SIG-M5 (cell line): ENCODE results near the gene ERBB3.
"Not testable (repeated sequence)": the region's sequence is repeated elsewhere in the genome, so short reads cannot be mapped to it uniquely, and the experiment has no call there.

ENCODE experiments used
- DNase-seq: peaks from one replicate; lab custom pipeline; 2025; lab: John Stamatoyannopoulos, UW

ERBB3 gene

DNA sequence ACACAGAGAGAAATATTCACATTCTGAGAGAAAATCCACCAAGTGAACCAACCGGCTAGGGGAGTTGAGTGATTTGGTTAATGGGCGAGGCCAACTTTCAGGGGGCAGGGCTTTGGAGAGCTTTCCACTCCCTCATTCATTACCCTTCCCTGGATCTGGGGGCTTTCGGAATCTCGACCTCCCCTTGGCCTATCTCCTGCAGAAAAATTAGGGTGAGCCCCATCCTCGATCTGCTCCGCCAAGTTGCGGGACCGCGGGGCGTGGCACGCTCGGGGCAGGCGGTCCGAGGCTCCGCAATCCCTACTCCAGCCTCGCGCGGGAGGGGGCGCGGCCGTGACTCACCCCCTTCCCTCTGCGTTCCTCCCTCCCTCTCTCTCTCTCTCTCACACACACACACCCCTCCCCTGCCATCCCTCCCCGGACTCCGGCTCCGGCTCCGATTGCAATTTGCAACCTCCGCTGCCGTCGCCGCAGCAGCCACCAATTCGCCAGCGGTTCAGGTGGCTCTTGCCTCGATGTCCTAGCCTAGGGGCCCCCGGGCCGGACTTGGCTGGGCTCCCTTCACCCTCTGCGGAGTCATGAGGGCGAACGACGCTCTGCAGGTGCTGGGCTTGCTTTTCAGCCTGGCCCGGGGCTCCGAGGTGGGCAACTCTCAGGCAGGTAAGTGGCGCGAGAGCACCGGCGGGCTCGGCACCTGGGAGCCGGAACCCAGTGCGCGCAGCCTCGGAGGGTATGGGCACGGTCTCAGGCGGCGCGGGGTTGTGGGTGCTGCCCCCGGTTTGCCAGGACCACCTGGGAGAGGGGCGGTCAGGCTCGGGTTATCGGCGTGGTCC lies at the start of gene ERBB3:
ERBB3 (plus strand) TSS at position 443 of the 833 bp plus-strand sequence; CDS start at position 579, 136 bp downstream.
- no peak for DNase-seq

DNA sequence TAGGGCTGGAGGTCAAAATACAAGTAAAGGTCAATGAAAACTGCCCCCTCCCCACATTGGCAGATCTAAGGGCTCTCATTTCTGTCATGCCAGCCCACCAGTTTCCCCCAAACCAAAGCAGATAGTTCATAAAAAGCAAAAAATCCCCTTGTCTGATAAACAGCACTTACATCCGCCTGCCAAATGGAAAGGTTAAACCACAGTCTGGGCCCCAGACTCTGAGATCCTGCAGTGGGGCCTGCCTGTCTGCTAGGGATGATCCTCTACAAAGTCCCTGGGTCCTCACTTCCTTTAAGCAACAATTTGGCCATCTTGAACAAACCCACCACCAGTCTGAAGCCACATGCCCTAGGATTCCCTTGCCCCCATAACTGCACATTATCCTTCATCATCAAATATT lies 48.0 kb upstream of the ERBB3 start:
- DNase-seq, result no peak

DNA sequence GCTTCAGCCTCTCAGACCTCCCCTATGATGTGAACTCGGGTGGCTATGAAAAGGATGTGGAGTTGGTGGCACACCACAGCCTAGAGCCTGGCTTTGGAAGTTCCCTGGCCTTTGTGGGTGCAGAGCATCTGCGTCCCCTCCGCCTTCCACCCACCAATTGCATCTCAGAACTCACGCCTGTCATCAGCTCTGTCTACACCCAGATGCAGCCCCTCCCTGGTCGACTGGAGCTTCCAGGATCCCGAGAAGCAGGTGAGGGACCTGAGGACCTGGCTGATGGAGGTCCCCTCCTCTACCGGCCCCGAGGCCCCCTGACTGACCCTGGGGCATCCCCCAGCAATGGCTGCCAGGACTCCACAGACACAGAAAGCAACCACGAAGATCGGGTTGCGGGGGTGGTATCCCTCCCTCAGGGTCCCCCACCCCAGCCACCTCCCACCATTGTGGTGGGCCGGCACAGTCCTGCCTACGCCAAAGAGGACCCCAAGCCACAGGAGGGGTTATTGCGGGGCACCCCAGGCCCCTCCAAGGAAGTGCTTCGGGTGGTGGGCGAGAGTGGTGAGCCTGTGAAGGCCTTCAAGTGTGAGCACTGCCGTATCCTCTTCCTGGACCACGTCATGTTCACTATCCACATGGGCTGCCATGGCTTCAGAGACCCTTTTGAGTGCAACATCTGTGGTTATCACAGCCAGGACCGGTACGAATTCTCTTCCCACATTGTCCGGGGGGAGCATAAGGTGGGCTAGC lies 45.2 kb upstream of the ERBB3 start:
- no peak for DNase-seq

DNA sequence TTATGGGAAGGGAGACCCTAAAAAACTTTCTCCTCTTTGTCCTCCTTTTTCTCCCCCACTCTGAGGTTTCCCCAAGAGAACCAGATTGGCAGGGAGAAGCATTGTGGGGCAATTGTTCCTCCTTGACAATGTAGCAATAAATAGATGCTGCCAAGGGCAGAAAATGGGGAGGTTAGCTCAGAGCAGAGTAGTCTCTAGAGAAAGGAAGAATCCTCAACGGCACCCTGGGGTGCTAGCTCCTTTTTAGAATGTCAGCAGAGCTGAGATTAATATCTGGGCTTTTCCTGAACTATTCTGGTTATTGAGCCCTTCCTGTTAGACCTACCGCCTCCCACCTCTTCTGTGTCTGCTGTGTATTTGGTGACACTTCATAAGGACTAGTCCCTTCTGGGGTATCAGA lies 42.8 kb upstream of the ERBB3 start:
- no peak for DNase-seq

DNA sequence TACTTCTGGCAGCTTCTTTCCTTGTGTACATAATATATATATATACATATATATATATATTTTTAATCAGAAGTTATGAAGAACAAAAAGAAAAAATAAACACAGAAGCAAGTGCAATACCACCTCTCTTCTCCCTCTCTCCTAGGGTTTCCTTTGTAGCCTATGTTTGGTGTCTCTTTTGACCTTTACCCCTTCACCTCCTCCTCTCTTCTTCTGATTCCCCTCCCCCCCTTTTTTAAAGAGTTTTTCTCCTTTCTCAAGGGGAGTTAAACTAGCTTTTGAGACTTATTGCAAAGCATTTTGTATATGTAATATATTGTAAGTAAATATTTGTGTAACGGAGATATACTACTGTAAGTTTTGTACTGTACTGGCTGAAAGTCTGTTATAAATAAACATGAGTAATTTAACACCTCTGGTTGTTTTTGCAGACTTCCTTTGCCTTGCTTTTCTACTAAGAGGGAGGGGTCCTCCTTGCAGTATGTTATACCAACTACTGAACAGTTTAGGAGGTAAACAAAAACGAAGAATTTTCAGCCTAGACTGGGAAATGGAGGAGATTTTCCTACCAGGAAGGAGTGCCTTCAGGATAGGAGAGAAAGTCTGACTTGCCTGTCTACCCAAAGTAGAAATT lies 41.8 kb upstream of the ERBB3 start:
- DNase-seq, result no peak

DNA sequence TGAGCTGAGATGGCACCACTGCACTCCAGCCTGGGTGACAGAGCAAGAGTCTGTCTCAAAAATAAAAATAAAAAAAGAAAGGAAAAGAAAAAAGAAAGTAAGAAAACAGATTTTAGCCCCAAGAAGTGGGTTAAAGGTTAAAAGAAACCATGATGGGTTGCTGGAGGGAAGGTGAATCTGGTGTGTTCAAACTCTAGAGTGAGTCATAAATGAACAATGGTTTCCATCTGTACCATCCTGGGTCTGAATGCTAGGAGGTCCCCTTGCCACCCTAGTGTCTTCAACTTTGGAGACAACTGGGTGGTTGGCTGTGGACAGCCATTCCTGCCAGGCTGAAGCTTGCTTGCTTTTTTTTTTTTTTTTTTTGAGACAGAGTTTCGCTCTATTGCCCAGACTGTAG lies 39.8 kb upstream of the ERBB3 start:
- no peak for DNase-seq

DNA sequence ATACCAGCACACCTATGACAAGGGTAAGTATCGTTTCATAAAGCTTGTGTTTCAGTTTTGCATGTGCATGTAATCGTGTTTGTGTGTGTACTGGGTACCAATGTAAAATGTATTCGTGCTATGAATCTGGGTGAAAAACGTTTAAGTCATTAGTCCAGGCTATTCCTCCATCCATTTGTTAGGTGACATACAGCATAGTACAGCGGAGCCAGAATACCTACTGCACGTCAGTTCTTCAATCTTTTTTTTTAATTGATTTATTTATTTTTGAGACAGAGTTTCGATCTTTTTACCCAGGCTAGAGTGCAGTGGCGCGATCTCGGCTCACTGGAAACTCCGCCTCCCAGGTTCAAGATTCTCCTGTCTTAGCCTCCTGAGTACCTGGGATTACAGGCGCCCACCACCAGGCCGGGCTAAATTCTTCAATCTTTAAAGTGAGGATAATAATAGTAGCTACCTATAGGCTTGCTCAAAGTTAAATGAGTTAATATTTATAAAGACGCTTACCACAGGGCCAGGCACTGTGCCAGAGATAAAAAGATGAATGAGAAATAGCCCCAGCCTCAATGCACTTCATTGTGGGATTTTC lies 38.9 kb upstream of the ERBB3 start:
- no peak for DNase-seq

DNA sequence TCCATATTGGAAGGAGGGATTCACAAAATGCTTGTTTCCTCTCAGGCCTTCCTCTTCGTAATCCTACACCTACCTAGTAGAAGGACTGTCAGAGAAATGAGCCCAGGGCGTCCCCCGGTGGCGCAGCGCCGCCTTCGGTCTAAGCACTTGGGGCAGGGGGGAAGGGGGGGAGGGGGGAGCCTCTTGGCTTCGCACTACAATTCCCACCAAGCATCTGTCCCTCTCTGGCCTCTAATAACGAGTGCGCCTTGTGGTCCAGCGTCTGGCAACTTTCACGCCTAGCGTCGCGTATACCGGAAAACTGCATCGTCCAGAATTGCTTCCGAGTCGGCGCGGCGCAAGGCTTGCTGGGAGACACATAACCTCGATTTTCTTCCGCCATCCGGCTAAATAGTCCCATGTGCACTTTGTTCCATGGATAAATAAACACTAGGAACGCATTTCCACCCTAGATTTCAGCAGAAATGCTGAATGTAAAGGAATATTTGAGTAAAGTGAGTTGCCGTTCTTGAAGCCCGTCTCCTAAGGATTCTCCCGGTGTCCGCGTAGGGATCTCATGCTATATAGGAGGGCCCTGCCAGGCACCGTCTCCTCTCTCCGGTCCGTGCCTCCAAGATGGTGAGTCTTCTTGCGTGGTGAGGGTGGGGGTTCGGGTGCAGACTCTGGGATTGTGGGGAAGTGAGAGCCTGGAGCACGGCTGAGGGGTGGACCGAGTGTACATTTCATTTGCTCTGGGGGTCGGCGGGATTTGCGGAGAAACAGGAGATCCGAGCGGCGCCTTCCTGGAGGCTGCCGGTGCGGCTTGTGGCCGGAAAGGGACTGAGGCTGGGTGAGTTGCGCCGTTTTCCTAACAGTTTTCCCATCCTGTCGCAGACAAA lies 38.2 kb upstream of the ERBB3 start, which contains the start of gene RPS26:
RPS26 (plus strand) TSS at position 367 of the 878 bp plus-strand sequence; CDS start at position 616, 249 bp downstream.
- DNase-seq, result peak; percentile 97

DNA sequence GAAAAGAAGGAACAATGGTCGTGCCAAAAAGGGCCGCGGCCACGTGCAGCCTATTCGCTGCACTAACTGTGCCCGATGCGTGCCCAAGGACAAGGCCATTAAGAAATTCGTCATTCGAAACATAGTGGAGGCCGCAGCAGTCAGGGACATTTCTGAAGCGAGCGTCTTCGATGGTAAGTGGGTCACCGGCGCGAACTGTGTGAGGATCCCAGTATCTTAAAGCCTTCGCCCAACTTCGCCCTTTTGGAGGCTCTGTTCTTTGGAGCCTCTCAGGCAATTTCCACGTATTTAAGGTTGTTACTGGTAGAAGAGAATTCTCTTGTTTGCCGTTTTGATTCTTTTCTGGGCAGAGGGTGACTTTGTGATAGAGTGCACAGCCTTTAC lies 37.5 kb upstream of the ERBB3 start:
- DNase-seq, result not testable (repeated sequence)

DNA sequence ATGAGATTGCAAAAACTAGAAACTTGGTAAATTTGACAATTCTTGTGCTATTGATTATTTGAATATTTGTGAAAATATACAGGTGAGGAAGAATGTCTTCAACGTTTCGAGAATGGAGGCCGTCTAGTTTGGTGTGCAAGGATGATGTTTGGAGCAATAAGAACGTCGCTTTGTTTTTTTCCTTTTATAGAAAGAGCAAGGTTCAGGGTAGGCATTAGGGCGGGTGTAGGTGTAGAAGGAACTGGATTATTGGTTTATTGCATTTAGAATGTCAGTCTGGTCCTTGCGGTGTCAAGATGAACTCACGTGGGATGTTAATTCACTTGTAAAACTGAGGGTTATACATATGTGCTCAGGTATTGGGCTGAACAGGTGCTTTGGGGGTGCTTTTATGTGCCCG lies 37.1 kb upstream of the ERBB3 start:
- DNase-seq, result no peak

DNA sequence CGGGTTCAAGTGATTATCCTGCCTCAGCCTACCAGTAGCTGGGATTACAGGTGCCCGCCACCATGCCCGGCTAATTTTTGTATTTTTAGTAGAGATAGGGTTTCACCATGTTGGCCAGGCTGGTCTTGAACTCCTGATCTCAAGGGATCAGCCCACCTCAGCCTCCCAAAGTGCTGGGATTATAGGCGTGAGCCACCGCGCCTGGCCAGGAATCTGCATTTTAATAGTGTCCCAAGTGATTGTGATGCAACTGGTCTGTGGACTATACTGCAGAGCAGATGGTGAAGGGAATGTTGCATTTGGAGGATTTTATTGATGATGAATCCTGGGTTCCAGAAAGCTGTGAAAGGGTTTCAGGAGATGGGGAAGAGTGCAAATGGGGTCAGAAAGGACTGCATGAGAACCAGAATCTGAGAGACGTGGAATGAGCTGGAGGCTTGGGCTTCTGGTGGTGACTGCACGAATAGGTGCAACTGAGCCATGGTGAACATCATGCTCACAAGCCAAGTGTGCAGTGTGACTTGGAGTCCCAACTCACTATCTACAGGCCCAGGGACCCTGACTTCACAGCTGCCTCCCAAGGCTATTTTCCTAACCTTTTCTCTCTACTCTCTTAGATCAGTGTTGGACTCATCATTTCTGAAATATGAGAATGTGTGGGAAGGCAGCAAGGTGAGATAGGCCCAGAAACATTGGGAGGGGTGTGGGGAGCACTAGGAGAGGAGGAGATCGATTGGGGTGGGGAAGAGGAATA lies 33.8 kb upstream of the ERBB3 start:
- no peak for DNase-seq

DNA sequence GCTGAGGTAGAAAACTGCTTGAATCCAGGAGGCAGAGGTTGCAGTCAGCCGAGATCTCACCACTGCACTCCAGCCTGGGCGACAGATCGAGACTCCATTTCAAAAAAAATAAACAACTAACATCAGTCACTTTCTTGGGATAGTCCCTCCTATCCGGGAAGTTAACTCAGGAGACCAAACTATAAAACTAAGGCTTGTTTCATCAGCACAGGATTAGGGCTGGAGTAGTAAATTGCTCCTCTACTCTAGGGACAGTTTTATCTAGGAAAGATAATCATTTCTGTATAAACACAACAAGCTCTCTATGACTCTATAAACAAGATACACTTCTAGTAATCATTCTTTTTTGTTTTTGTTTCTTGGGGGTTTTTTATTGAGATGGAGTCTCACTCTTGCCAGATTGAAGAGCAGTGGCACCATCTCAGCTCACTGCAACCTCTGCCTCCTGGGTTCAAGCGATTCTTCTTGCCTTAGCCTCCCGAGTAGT lies 26.5 kb upstream of the ERBB3 start:
- DNase-seq, result no peak

DNA sequence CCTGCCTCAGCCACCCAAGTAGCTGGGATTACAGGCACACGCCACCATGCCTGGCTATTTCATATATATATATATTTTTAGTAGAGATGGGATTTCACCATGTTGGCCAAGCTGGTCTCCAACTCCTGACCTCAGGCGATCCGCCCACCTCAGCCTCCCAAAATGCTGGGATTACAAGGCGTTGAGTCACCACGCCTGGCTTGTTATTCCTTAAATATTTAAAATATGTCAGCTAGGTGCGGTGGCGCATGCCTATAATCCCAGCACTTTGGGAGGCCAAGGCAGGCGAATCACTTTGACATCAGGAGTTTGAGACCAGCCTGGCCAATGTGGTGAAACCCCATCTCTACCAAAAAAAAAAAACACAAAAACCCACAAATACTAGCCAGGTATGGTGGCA lies 20.0 kb upstream of the ERBB3 start:
- not testable (repeated sequence) for DNase-seq

DNA sequence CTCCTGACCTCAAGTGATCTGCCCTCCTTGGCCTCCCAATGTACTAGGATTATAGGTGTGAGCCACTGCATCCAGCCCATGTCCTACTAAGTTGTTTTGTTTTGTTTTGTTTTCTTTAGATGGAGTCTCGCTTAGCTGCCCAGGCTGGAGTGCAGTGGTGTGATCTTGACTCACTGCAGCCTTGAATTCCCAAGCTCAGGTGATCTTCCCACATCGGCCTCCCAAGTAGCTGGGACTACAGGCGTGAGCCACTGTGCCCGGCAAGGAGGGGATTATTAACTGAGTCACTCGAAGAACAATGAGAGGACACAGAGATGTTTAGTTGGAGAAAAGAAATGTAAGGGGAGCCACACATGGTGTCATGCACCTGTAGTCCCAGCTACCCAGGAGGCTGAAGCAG lies 18.0 kb upstream of the ERBB3 start:
- no peak for DNase-seq

DNA sequence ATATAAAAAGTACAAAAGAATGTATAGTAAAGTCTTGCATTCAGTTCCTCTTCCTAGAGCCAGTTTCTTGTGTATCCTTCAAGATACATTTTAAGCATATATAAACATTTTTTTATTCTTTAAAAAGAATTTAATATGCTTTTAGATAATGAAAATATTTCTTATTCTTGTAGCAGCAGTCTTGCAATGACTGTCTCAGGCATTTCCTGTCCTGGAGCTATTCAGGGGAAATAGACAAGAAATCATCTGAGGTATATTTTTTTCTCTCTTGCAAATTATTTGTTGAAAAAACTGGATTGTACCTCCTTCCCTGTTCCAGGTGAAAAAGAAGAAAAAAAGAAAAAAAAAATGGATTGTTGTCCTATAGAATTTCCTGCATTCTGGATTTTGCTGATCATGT lies 17.0 kb upstream of the ERBB3 start:
- DNase-seq, result no peak

DNA sequence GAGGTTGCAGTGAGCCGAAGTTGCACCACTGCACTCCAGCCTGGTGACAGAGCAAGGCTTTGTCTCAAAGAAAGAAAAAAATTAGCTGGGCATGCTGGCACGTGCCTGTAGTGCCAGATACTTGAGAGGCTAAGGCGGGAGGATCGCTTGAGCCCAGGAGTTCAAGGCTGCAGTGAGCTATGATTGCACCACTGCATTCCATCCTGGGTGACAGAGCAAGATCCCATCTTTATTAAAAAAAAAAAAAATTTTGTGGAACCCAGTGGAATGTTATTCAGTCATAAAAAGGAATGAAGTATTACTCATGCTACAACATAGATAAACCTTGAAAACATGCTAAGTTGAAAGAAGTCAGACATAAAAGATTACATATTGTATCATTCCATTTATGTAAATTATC lies 8.3 kb upstream of the ERBB3 start:
- no peak for DNase-seq

DNA sequence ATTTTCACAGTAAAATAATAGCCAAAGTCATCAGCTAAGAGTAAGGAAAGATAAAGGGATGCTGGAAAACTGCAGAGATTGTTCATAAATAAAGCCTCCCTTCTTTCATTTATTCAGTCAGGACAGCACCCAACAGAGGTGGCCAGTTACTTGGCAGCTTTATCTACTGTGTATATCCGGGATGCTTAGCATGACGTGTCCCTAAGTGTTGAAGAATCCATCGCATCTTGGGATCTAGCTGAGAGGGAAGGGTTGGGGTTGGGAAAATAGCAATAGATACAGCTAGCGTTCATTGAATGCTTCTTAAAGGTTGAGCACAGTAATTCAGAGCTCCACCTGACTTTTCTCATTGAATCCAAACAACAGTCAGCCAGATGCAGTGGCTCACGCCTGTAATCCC lies 5.6 kb upstream of the ERBB3 start:
- no peak for DNase-seq

DNA sequence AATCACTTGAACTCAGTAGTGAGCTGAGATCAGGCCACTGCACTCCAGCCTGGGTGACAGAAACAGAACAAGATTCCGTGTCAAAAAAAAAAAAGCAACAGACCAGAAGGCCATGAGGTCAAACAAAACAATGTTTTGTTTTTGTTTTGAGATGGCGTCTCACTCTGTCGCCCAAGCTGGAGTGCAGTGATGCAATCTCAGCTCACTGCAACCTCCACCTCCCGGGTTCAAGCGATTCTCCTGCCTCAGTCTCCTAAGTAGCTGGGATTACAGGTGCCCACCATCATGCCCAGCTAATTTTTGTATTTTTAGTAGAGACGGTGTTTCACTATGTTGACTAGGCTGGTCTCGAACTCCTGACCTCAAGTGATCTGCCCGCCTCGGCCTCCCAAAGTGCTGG lies 2.0 kb upstream of the ERBB3 start:
- not testable (repeated sequence) for DNase-seq

DNA sequence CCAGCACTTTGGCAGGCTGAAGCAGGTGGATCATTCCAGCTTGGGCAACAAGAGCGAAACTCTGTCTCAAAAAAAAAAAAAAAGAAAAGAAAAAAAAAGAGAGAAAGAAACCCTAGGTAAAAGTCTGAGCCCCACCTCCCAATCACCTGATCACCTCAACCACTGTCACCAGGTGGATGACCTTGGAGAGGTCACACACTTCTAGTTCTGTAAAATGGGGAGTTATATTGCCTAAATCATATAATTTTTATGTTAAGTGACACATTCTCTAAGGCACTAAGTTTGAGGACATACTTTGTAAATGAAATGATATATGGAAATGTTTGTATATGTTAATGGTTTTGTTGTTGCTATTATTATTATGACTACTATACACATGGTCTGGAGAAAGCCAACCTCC lies 1.5 kb upstream of the ERBB3 start:
- DNase-seq, result no peak

DNA sequence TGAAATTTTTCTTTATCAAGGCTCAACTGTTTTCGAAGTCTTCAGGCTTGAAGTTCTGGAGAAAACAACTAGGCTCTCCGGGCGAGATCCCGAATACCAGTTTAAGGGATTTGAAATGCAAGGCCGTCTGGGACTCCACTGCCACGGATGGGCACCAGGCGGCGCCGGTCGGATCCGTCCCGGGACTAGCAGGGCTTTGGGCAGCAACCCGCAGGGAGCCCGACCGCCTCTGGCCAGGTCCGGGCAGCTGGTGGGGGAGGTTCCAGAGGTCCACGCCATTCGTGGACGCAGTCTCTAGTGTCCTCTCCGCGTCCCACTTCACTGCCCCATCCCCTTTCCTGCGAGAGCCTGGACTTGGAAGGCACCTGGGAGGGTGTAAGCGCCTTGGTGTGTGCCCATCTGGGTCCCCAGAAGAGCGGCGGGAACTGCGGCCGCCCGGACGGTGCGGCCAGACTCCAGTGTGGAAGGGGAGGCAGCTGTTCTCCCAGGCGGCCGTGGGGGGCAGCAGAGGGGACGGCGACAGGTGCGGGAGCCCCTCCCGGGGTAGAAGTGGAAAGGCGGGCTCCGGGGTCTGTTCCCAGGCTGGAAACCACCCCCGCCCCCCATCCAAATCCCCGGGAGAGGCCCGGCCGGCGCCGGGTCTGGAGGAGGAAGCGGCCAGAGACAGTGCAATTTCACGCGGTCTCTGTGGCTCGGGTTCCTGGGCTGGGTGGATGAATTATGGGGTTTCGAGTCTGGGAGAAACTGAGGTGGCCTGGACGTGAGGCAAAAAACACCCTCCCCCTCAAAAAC lies 838 bp upstream of the ERBB3 start:
- DNase-seq, result no peak
